Mesodermal cell (in vitro differentiated cells): ENCODE measurements around the gene BYSL.
A peak's percentile ranks its signal among the peaks of the same experiment; 100 is the strongest.

Source experiments
- H3K27ac ChIP-seq: 2 replicates; pipeline ENCODE4 v1.7.0; 2013; ENCODE audit warnings: mild to moderate bottlenecking, low read depth, low read length, moderate library complexity; ENCODE audit not compliant: severe bottlenecking
- H3K36me3 ChIP-seq: 2 replicates; pipeline ENCODE4 v1.7.1; 2013; ENCODE audit warnings: mild to moderate bottlenecking, low read length, moderate library complexity; ENCODE audit not compliant: control insufficient read depth, insufficient read depth
- H3K4me1 ChIP-seq: one replicate; pipeline ENCODE4 v1.7.1; 2013; ENCODE audit warnings: mild to moderate bottlenecking, low read length; ENCODE audit not compliant: insufficient read depth, control insufficient read depth, poor library complexity, severe bottlenecking
- H3K4me3 ChIP-seq: 2 replicates; pipeline ENCODE4 v1.7.0; 2013; ENCODE audit warnings: low read length, control low read depth, mild to moderate bottlenecking; ENCODE audit not compliant: insufficient read depth, poor library complexity, severe bottlenecking; ENCODE audit errors: extremely low read depth
- H3K9me3 ChIP-seq: 2 replicates; pipeline ENCODE4 v1.7.1; 2013; ENCODE audit warnings: mild to moderate bottlenecking, low read length, moderate library complexity; ENCODE audit not compliant: control insufficient read depth
- WGBS, 2 experiments: methylation state at CpG; one replicate each; pipeline ENCODE4 v1.1.5; 2013; ENCODE audit warnings: missing lambda C conversion rate in 2 of 2; ENCODE audit not compliant: insufficient coverage in 2 of 2; 5-methylcytosine and 5-hydroxymethylcytosine counted together

Gene BYSL

GRCh38 chr6:41936073-41936837 lies 15.0 kb downstream of the BYSL start:
- 66 to 72% methylated on average over 6 to 8 of the region's 10 CpGs for WGBS, 2 experiments
- H3K9me3 ChIP-seq, result no peaks in the 10 kb centered on the region
- peaks cover 70% of the 10 kb centered on the region for H3K36me3 ChIP-seq
- H3K27ac ChIP-seq, result peak overlapping the region; percentile 10
- no peak overlapping the region for H3K4me3 ChIP-seq
- peaks cover 28% of the 10 kb centered on the region for H3K4me1 ChIP-seq

- no peak overlapping the region for H3K4me3 ChIP-seq
- no peak overlapping the region for H3K27ac ChIP-seq
- no peaks in the 10 kb centered on the region for H3K9me3 ChIP-seq
- H3K4me1 ChIP-seq, result peaks cover 32% of the 10 kb centered on the region
- peaks cover 57% of the 10 kb centered on the region for H3K36me3 ChIP-seq
- 43 to 71% methylated on average over 1 to 2 of the region's 2 CpGs for WGBS, 2 experiments
These were observed 16.2 kb downstream of the BYSL start for GRCh38 chr6:41937472-41937860.

- peaks cover 52% of the 10 kb centered on the region for H3K36me3 ChIP-seq
- no peak overlapping the region for H3K27ac ChIP-seq
- no peak overlapping the region for H3K4me3 ChIP-seq
- WGBS, 2 experiments, result 84 to 100% methylated on average over 3 of the region's 4 CpGs
- no peaks in the 10 kb centered on the region for H3K9me3 ChIP-seq
- H3K4me1 ChIP-seq, result peaks cover 33% of the 10 kb centered on the region
These were observed 16.7 kb downstream of the BYSL start for GRCh38 chr6:41937861-41938574.

GRCh38 chr6:41938590-41939175 lies 17.4 kb downstream of the BYSL start:
- Histone ChIP-seq H3K27ac (no peak overlapping the region), H3K4me3 (no peak overlapping the region), H3K4me1 (peaks cover 33% of the 10 kb centered on the region), H3K36me3 (peaks cover 45% of the 10 kb centered on the region), H3K9me3 (no peaks in the 10 kb centered on the region)
- 82 to 88% methylated on average over 4 to 5 of the region's 5 CpGs for WGBS, 2 experiments

GRCh38 chr6:41939176-41939847 lies 18.0 kb downstream of the BYSL start:
- peaks cover 33% of the 10 kb centered on the region for H3K4me1 ChIP-seq
- H3K36me3 ChIP-seq, result peaks cover 39% of the 10 kb centered on the region
- H3K9me3 ChIP-seq, result no peaks in the 10 kb centered on the region
- H3K27ac ChIP-seq, result peak overlapping the region; percentile 2
- H3K4me3 ChIP-seq, result peak overlapping the region; percentile 76
- WGBS, 2 experiments, result 14 to 18% methylated on average over 4 to 10 of the region's 11 CpGs

- Histone ChIP-seq H3K4me1 (peaks cover 31% of the 10 kb centered on the region), H3K4me3 (peak overlapping the region; percentile 76), H3K9me3 (no peaks in the 10 kb centered on the region), H3K36me3 (peaks cover 31% of the 10 kb centered on the region), H3K27ac (peak overlapping the region; percentile 29)
- 7 to 11% methylated on average over 12 to 19 of the region's 27 CpGs for WGBS, 2 experiments
These were observed 18.8 kb downstream of the BYSL start for GRCh38 chr6:41939848-41940758.

- Histone ChIP-seq H3K36me3 (peaks cover 24% of the 10 kb centered on the region), H3K4me1 (peaks cover 28% of the 10 kb centered on the region), H3K4me3 (peak overlapping the region; percentile 76), H3K27ac (peak overlapping the region; percentile 57), H3K9me3 (no peaks in the 10 kb centered on the region)
- 0% methylated on average over 27 to 30 of the region's 38 CpGs for WGBS, 2 experiments
These were observed 19.5 kb downstream of the BYSL start for GRCh38 chr6:41940759-41941279.

- no peaks in the 10 kb centered on the region for H3K9me3 ChIP-seq
- peak within 1 kb of the TSS; percentile 76 for H3K4me3 ChIP-seq
- peaks cover 17% of the 10 kb centered on the region for H3K36me3 ChIP-seq
- 0 to 1% methylated on average over 65 to 79 of the region's 87 CpGs for WGBS, 2 experiments
- H3K4me1 ChIP-seq, result peaks cover 24% of the 10 kb centered on the region
- H3K27ac ChIP-seq, result peak within 1 kb of the TSS; percentile 64
These were observed 20.2 kb downstream of the BYSL start, which contains the start of gene CCND3 for GRCh38 chr6:41941280-41942066. CCND3 (minus strand) TSS chr6:41941808; CDS start chr6:41941649, 159 bp downstream.
